ENCODE data around the gene AOAH. TPM values are rescaled to one million over a fixed set of nuclear protein-coding genes. Genes with fewer than 3 reads are reported as not detected.
A peak's percentile ranks its signal among the peaks of the same experiment; 100 is the strongest.

The AOAH gene
- total and polyA plus RNA-seq, 9 of the 15 experiments (the other 6 are each of a cell fraction or from before 2014, with no cell fraction given), result not detected

DNA sequence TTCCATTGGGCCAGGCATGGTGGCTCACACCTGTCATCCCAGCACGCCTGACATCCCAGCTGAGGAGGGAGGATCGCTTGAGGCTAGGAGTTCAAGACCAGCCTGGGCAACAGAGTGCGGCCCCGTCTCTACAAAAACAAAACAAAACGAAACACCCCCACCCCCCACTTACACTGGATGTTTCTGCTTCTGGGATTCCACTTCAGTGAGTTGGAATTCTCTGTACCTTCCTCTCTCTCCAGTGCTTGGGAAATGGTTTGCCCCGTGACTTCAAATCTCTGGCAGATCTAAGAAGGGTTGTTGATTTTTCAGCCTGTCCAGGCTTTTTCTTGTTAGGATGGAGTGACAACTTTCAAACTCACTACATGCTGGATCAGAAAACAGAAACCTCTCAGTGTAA lies 227.7 kb downstream of the AOAH start:
- POLR2A ChIA-PET, result no interaction called here
- DNase-seq (ENCODE audit: extremely low read depth in 1 of 4, low spot score in 3 of 4) (peak in 1 of 4 experiments; percentile 3), FAIRE-seq (no peak), ATAC-seq (no peak)
- no TSS peak for BruUV-seq (replicated peaks)
- H2AFZ ChIP-seq (ENCODE audit: low read depth, low read length), result no peak overlapping the region
- no peaks in the 10 kb centered on the region for H3K79me2 ChIP-seq (ENCODE audit: control insufficient read depth, insufficient read depth, low read length)
- H3K27ac ChIP-seq (ENCODE audit: extremely low read depth, low read depth, low read length), result no peak overlapping the region
- 2% methylated on average over 6 of the region's 6 CpGs for WGBS (ENCODE audit: insufficient coverage, low coverage, missing lambda C conversion rate)
- H3K27me3 ChIP-seq (ENCODE audit: control insufficient read depth in 2 of 2, insufficient read depth in 2 of 2, low read length in 2 of 2), result peaks cover 0 to 9% of the 10 kb centered on the region in 2 experiments; a peak in 2 of 5 replicates
- H3K4me3 ChIP-seq, result no peak overlapping the region
- no peaks in the 10 kb centered on the region for H3K9me1 ChIP-seq (ENCODE audit: control insufficient read depth, insufficient read depth, low read length)
- no peaks in the 10 kb centered on the region for H3K4me1 ChIP-seq (replicated peaks in 1 of 2; ENCODE audit: control insufficient read depth in 2 of 2, insufficient read depth in 2 of 2, low read length in 2 of 2)
- H3K4me2 ChIP-seq (ENCODE audit: insufficient read depth, low read length), result no peak overlapping the region
- CTCF ChIA-PET (ENCODE audit: low intra/inter-chr PET ratio), result no interaction called here
- in situ Hi-C loops (cut with MboI), result no loop called here
- no peaks in the 10 kb centered on the region for H3K9me3 ChIP-seq (replicated peaks; ENCODE audit: control insufficient read depth, insufficient read depth, low read depth, low read length)
- H3K9ac ChIP-seq (ENCODE audit: insufficient read depth in 1 of 2, low read depth in 2 of 2, low read length in 2 of 2), result no peak overlapping the region
- no peaks in the 10 kb centered on the region for H3K36me3 ChIP-seq (ENCODE audit: control insufficient read depth, insufficient read depth, low read length)
- no peaks in the 10 kb centered on the region for H4K20me1 ChIP-seq (replicated peaks; ENCODE audit: control insufficient read depth, insufficient read depth, low read length)
- intact Hi-C loops (cut with micrococcal nuclease), result no loop called here
- TF ChIP-seq KHSRP (IDR thresholded peaks at IDR 0.05), result no peak
- TF ChIP-seq, protein P1, sequence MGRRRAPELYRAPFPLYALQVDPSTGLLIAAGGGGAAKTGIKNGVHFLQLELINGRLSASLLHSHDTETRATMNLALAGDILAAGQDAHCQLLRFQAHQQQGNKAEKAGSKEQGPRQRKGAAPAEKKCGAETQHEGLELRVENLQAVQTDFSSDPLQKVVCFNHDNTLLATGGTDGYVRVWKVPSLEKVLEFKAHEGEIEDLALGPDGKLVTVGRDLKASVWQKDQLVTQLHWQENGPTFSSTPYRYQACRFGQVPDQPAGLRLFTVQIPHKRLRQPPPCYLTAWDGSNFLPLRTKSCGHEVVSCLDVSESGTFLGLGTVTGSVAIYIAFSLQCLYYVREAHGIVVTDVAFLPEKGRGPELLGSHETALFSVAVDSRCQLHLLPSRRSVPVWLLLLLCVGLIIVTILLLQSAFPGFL (CRISPR knock-in tag; IDR thresholded peaks at IDR 0.05), result no peak
- TF ChIP-seq, protein P2, sequence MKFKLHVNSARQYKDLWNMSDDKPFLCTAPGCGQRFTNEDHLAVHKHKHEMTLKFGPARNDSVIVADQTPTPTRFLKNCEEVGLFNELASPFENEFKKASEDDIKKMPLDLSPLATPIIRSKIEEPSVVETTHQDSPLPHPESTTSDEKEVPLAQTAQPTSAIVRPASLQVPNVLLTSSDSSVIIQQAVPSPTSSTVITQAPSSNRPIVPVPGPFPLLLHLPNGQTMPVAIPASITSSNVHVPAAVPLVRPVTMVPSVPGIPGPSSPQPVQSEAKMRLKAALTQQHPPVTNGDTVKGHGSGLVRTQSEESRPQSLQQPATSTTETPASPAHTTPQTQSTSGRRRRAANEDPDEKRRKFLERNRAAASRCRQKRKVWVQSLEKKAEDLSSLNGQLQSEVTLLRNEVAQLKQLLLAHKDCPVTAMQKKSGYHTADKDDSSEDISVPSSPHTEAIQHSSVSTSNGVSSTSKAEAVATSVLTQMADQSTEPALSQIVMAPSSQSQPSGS (CRISPR knock-in tag; IDR thresholded peaks at IDR 0.05), result no peak
- no peak for TF ChIP-seq KDM2B (CRISPR knock-in tag; IDR thresholded peaks at IDR 0.05)
- no peak for TF ChIP-seq COPS2 (conservative IDR thresholded peaks at IDR 0.05)
- no peak for TF ChIP-seq ZC3H4 (CRISPR knock-in tag; IDR thresholded peaks at IDR 0.05; ENCODE audit: borderline replicate concordance)
- no peak for TF ChIP-seq ZNF76 (CRISPR knock-in tag; IDR thresholded peaks at IDR 0.05; ENCODE audit: borderline replicate concordance)
- no peak for TF ChIP-seq TCF3 (CRISPR knock-in tag; IDR thresholded peaks at IDR 0.05)
- no peak for TF ChIP-seq KLF6 (CRISPR knock-in tag; IDR thresholded peaks at IDR 0.05; ENCODE audit: borderline replicate concordance)
- TF ChIP-seq, protein P3, sequence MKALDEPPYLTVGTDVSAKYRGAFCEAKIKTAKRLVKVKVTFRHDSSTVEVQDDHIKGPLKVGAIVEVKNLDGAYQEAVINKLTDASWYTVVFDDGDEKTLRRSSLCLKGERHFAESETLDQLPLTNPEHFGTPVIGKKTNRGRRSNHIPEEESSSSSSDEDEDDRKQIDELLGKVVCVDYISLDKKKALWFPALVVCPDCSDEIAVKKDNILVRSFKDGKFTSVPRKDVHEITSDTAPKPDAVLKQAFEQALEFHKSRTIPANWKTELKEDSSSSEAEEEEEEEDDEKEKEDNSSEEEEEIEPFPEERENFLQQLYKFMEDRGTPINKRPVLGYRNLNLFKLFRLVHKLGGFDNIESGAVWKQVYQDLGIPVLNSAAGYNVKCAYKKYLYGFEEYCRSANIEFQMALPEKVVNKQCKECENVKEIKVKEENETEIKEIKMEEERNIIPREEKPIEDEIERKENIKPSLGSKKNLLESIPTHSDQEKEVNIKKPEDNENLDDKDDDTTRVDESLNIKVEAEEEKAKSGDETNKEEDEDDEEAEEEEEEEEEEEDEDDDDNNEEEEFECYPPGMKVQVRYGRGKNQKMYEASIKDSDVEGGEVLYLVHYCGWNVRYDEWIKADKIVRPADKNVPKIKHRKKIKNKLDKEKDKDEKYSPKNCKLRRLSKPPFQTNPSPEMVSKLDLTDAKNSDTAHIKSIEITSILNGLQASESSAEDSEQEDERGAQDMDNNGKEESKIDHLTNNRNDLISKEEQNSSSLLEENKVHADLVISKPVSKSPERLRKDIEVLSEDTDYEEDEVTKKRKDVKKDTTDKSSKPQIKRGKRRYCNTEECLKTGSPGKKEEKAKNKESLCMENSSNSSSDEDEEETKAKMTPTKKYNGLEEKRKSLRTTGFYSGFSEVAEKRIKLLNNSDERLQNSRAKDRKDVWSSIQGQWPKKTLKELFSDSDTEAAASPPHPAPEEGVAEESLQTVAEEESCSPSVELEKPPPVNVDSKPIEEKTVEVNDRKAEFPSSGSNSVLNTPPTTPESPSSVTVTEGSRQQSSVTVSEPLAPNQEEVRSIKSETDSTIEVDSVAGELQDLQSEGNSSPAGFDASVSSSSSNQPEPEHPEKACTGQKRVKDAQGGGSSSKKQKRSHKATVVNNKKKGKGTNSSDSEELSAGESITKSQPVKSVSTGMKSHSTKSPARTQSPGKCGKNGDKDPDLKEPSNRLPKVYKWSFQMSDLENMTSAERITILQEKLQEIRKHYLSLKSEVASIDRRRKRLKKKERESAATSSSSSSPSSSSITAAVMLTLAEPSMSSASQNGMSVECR (CRISPR knock-in tag; IDR thresholded peaks at IDR 0.05), result no peak
- TF ChIP-seq GABPB1 (CRISPR knock-in tag; IDR thresholded peaks at IDR 0.05), result no peak
- TF ChIP-seq, protein P4, sequence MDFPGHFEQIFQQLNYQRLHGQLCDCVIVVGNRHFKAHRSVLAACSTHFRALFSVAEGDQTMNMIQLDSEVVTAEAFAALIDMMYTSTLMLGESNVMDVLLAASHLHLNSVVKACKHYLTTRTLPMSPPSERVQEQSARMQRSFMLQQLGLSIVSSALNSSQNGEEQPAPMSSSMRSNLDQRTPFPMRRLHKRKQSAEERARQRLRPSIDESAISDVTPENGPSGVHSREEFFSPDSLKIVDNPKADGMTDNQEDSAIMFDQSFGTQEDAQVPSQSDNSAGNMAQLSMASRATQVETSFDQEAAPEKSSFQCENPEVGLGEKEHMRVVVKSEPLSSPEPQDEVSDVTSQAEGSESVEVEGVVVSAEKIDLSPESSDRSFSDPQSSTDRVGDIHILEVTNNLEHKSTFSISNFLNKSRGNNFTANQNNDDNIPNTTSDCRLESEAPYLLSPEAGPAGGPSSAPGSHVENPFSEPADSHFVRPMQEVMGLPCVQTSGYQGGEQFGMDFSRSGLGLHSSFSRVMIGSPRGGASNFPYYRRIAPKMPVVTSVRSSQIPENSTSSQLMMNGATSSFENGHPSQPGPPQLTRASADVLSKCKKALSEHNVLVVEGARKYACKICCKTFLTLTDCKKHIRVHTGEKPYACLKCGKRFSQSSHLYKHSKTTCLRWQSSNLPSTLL (IDR thresholded peaks at IDR 0.05), result no peak
- TF ChIP-seq, protein P5, sequence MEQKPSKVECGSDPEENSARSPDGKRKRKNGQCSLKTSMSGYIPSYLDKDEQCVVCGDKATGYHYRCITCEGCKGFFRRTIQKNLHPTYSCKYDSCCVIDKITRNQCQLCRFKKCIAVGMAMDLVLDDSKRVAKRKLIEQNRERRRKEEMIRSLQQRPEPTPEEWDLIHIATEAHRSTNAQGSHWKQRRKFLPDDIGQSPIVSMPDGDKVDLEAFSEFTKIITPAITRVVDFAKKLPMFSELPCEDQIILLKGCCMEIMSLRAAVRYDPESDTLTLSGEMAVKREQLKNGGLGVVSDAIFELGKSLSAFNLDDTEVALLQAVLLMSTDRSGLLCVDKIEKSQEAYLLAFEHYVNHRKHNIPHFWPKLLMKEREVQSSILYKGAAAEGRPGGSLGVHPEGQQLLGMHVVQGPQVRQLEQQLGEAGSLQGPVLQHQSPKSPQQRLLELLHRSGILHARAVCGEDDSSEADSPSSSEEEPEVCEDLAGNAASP (IDR thresholded peaks at IDR 0.05), result no peak
- TF ChIP-seq MEF2D (tag; conservative IDR thresholded peaks at IDR 0.05; ENCODE audit: low read depth), result no peak
